Trophoblast cell (in vitro differentiated cells and primary cell): Measurements from ENCODE around the gene PHKA1.
"Not testable (repeated sequence)": the region's sequence is repeated elsewhere in the genome, so short reads cannot be mapped to it uniquely, and the experiment has no call there.

Experiments used
- DNase-seq, 2 donors: peaks; one replicate each; pipeline ENCODE4 v3.0.0-alpha.2; 2016
- H2AFZ ChIP-seq: 2 replicates; pipeline ENCODE4 v1.6.1; 2013; ENCODE audit warnings: low read length, moderate library complexity, mild to moderate bottlenecking; ENCODE audit not compliant: insufficient read depth, poor library complexity
- H2AK5ac ChIP-seq: 2 replicates; pipeline ENCODE4 v1.6.1; 2013; ENCODE audit warnings: mild to moderate bottlenecking, low read length
- H2BK120ac ChIP-seq: 2 replicates; pipeline ENCODE4 v1.6.1; 2013; ENCODE audit warnings: low read length, mild to moderate bottlenecking, moderate library complexity; ENCODE audit not compliant: insufficient read depth, poor library complexity
- H2BK12ac ChIP-seq: 2 replicates; pipeline ENCODE4 v1.6.1; 2013; ENCODE audit warnings: mild to moderate bottlenecking, low read length, moderate library complexity
- H2BK5ac ChIP-seq: 2 replicates; pipeline ENCODE4 v1.6.1; 2013; ENCODE audit warnings: low read length, low read depth, moderate library complexity, mild to moderate bottlenecking; ENCODE audit not compliant: poor library complexity
- H3K14ac ChIP-seq: 2 replicates; pipeline ENCODE4 v1.6.1; 2013; ENCODE audit warnings: mild to moderate bottlenecking, low read length
- H3K18ac ChIP-seq: 2 replicates; pipeline ENCODE4 v1.6.1; 2013; ENCODE audit warnings: mild to moderate bottlenecking, low read length
- H3K23ac ChIP-seq: 2 replicates; pipeline ENCODE4 v1.6.1; 2013; ENCODE audit warnings: low read length
- H3K27ac ChIP-seq: 2 replicates; pipeline ENCODE4 v1.5.1; 2013; ENCODE audit warnings: low read depth, mild to moderate bottlenecking, inconsistent platforms, low read length, moderate library complexity
- H3K27me3 ChIP-seq: 2 replicates; pipeline ENCODE4 v1.6.1; 2013; ENCODE audit warnings: inconsistent platforms, mild to moderate bottlenecking, low read length, moderate library complexity; ENCODE audit not compliant: insufficient read depth
- H3K36me3 ChIP-seq, 2 experiments: 1 replicate in 1 of 2; 2 replicates in 1 of 2; pipeline ENCODE4 v1.6.1; 2013; ENCODE audit warnings: low read length in 2 of 2, mild to moderate bottlenecking in 2 of 2, moderate library complexity in 1 of 2; ENCODE audit not compliant: insufficient read depth in 2 of 2, control insufficient read depth in 1 of 2
- H3K4ac ChIP-seq: 2 replicates; pipeline ENCODE4 v1.6.1; 2013; ENCODE audit warnings: low read depth, mild to moderate bottlenecking, low read length, moderate library complexity
- H3K4me1 ChIP-seq, 2 experiments: 1 replicate in 1 of 2; 2 replicates in 1 of 2; pipeline ENCODE4 v1.6.1; 2013; ENCODE audit warnings: low read length in 2 of 2, mild to moderate bottlenecking in 2 of 2, moderate library complexity in 1 of 2; ENCODE audit not compliant: insufficient read depth in 2 of 2, control insufficient read depth in 1 of 2
- H3K4me2 ChIP-seq: 2 replicates; pipeline ENCODE4 v1.6.1; 2013; ENCODE audit warnings: inconsistent platforms, mild to moderate bottlenecking, low read length, moderate library complexity
- H3K4me3 ChIP-seq: 2 replicates; pipeline ENCODE4 v1.5.1; 2013; ENCODE audit warnings: mild to moderate bottlenecking, low read depth, low read length, inconsistent platforms
- H3K79me1 ChIP-seq: one replicate; pipeline ENCODE4 v1.6.1; 2013; ENCODE audit warnings: low read length
- H3K79me2 ChIP-seq: 2 replicates; pipeline ENCODE4 v1.6.1; 2013; ENCODE audit warnings: low read length, mild to moderate bottlenecking; ENCODE audit not compliant: control insufficient read depth, insufficient read depth, poor library complexity
- H3K9ac ChIP-seq: 2 replicates; pipeline ENCODE4 v1.6.1; 2013; ENCODE audit warnings: mild to moderate bottlenecking, low read length
- H3K9me3 ChIP-seq: 2 replicates; pipeline ENCODE4 v1.6.1; 2013; ENCODE audit warnings: low read depth, mild to moderate bottlenecking, control low read depth, inconsistent platforms, low read length; ENCODE audit not compliant: insufficient read depth
- H4K12ac ChIP-seq: 2 replicates; pipeline ENCODE4 v1.6.1; 2013; ENCODE audit warnings: low read depth, mild to moderate bottlenecking, low read length, moderate library complexity
- H4K8ac ChIP-seq: 2 replicates; pipeline ENCODE4 v1.6.1; 2013; ENCODE audit warnings: low read depth, mild to moderate bottlenecking, low read length, moderate library complexity
- H4K91ac ChIP-seq: one replicate; pipeline ENCODE4 v1.6.1; 2013; ENCODE audit warnings: low read depth, mild to moderate bottlenecking, low read length, moderate library complexity
- WGBS: extraction: QIAGEN DNeasy Blood & Tissue Kit; methylation state at CpG from one replicate; pipeline ENCODE4 v1.1.7; 2013; ENCODE audit warnings: missing lambda C conversion rate; ENCODE audit not compliant: insufficient read length, insufficient coverage; ENCODE audit errors: extremely low coverage; 5-methylcytosine and 5-hydroxymethylcytosine counted together

The PHKA1 gene

DNA sequence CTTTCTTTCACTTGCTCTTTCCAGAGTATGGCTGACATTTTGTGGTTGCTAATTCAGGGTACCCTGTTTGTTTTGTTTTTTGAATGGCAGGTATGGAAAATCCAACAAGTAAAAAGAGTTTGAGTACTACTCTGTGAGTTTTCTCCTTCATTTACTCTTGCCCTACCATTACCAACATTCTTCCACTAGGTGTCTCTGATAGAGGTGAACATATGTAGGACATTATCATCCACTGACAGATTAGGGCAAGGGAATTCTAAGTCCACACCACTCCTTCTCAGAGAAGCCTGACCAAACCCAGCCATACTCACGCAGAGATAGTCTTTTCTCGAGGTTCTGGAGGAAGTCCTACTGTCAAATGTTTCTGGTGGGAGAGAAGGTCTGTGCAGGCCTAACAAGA lies 104.8 kb downstream of the PHKA1 start:
- no peaks in the 10 kb centered on the region for H3K36me3 ChIP-seq
- H3K79me1 ChIP-seq: no peaks in the 10 kb centered on the region
- H3K9ac ChIP-seq: no peak overlapping the region
- H4K12ac ChIP-seq: no peak overlapping the region
- no peak overlapping the region for H2AFZ ChIP-seq
- H4K91ac ChIP-seq: no peak overlapping the region
- no peak overlapping the region for H4K8ac ChIP-seq
- H3K23ac ChIP-seq: no peak overlapping the region
- no peak overlapping the region for H2BK12ac ChIP-seq
- H3K27me3 ChIP-seq: no peaks in the 10 kb centered on the region
- no peaks in the 10 kb centered on the region for H3K79me2 ChIP-seq
- DNase-seq: peak in 1 of 2 donors; percentile 23
- no peak overlapping the region for H2BK5ac ChIP-seq
- no peak overlapping the region for H3K18ac ChIP-seq
- H3K9me3 ChIP-seq: no peaks in the 10 kb centered on the region
- H3K4me3 ChIP-seq: no peak overlapping the region
- H2BK120ac ChIP-seq: no peak overlapping the region
- H3K4ac ChIP-seq: no peak overlapping the region
- no peak overlapping the region for H3K4me2 ChIP-seq
- no CpG with 5 or more reads among the region's 2 CpGs for WGBS
- no peak overlapping the region for H2AK5ac ChIP-seq
- H3K4me1 ChIP-seq: no peaks in the 10 kb centered on the region
- H3K14ac ChIP-seq: no peak overlapping the region
- H3K27ac ChIP-seq: no peak overlapping the region

DNA sequence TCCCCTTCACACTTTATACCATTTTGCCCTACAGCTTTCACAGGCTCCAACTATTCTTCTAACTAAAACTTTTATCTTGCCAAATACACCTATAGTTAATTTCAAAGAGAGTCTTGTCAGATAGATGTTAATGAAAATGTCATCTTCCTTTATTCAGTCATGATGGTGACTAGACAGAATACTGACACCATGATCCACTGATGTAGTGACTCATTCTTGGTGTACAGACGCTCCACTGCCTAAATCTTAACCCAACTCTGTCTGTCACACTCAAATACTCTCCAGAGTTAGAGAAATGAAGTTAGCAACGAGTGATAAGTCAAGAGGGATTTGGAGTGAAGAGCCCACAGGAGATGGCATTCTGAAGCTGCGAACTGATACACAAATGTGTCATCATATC lies 109.4 kb downstream of the PHKA1 start:
- Histone ChIP-seq H2AFZ (no peak overlapping the region), H2BK5ac (no peak overlapping the region), H4K12ac (no peak overlapping the region), H3K4me1 (no peaks in the 10 kb centered on the region), H3K36me3 (no peaks in the 10 kb centered on the region), H3K4me3 (no peak overlapping the region), H2AK5ac (no peak overlapping the region), H2BK120ac (no peak overlapping the region), H3K14ac (no peak overlapping the region), H3K18ac (no peak overlapping the region), H3K27ac (no peak overlapping the region), H2BK12ac (no peak overlapping the region), H3K4me2 (no peak overlapping the region), H3K79me1 (no peaks in the 10 kb centered on the region), H3K9ac (no peak overlapping the region), H3K27me3 (no peaks in the 10 kb centered on the region), H3K9me3 (no peaks in the 10 kb centered on the region), H3K79me2 (no peaks in the 10 kb centered on the region), H4K91ac (no peak overlapping the region), H3K23ac (no peak overlapping the region), H4K8ac (no peak overlapping the region), H3K4ac (no peak overlapping the region)
- WGBS: no CpG with 5 or more reads among the region's 3 CpGs
- no peak for DNase-seq

DNA sequence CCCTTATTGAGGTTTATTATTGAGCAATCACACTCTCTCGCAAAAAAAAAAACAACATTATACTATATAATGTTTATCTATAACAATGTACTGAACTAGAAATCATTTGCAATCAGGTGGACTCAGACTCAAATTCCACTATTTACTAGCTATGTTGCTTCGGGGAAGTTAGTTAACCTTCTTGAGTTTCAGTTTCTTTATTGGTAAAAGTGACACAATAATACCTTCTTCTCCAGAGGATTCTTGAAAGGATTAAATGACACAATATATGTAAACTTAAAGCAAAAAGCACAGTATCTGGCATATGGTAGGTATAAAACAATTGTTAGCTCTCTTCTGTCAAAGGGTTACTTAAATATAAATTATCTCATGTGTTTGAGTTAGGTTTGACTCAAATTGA lies 110.0 kb downstream of the PHKA1 start:
- no peaks in the 10 kb centered on the region for H3K27me3 ChIP-seq
- no peak overlapping the region for H3K27ac ChIP-seq
- no peak overlapping the region for H3K4me3 ChIP-seq
- no peak overlapping the region for H4K91ac ChIP-seq
- H3K14ac ChIP-seq: no peak overlapping the region
- no peak overlapping the region for H3K23ac ChIP-seq
- H3K9ac ChIP-seq: no peak overlapping the region
- H2BK12ac ChIP-seq: no peak overlapping the region
- H3K18ac ChIP-seq: no peak overlapping the region
- no peak overlapping the region for H3K4ac ChIP-seq
- no peaks in the 10 kb centered on the region for H3K79me1 ChIP-seq
- no peak overlapping the region for H4K12ac ChIP-seq
- no peak overlapping the region for H2AK5ac ChIP-seq
- no peak overlapping the region for H2BK5ac ChIP-seq
- H3K4me2 ChIP-seq: no peak overlapping the region
- WGBS: no CpG with 5 or more reads among the region's 2 CpGs
- H4K8ac ChIP-seq: no peak overlapping the region
- no peak overlapping the region for H2BK120ac ChIP-seq
- no peaks in the 10 kb centered on the region for H3K4me1 ChIP-seq
- no peaks in the 10 kb centered on the region for H3K36me3 ChIP-seq
- no peaks in the 10 kb centered on the region for H3K9me3 ChIP-seq
- H2AFZ ChIP-seq: no peak overlapping the region
- no peak for DNase-seq
- no peaks in the 10 kb centered on the region for H3K79me2 ChIP-seq

DNA sequence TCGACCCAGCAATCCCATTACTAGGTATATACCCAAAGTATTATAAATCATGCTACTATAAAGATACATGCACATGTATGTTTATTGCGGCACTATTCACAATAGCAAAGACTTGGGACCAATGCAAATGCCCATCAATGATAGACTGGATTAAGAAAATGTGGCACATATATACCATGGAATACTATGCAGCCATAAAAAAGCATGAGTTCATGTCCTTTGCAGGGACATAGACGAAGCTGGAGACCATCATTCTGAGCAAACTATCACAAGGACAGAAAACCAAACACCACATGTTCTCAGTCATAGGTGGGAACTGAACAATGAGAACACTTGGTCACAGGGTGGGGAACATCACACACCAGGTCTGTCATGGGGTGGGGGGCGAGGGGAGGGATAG lies 123.1 kb downstream of the PHKA1 start:
- not testable (repeated sequence) for H3K9ac ChIP-seq, H3K27me3 ChIP-seq, H4K12ac ChIP-seq, H2AK5ac ChIP-seq, H2BK12ac ChIP-seq, H3K14ac ChIP-seq, H2AFZ ChIP-seq, DNase-seq, H3K79me2 ChIP-seq, H4K91ac ChIP-seq, H2BK120ac ChIP-seq, H3K27ac ChIP-seq, H3K4ac ChIP-seq, H3K4me3 ChIP-seq, H2BK5ac ChIP-seq, H3K36me3 ChIP-seq, H3K23ac ChIP-seq, H3K4me2 ChIP-seq, H3K4me1 ChIP-seq, H4K8ac ChIP-seq, H3K9me3 ChIP-seq, H3K79me1 ChIP-seq, H3K18ac ChIP-seq
- no CpG with 5 or more reads among the region's 4 CpGs for WGBS
